Measurements from ENCODE around the gene PI4KA.

The PI4KA gene

DNA sequence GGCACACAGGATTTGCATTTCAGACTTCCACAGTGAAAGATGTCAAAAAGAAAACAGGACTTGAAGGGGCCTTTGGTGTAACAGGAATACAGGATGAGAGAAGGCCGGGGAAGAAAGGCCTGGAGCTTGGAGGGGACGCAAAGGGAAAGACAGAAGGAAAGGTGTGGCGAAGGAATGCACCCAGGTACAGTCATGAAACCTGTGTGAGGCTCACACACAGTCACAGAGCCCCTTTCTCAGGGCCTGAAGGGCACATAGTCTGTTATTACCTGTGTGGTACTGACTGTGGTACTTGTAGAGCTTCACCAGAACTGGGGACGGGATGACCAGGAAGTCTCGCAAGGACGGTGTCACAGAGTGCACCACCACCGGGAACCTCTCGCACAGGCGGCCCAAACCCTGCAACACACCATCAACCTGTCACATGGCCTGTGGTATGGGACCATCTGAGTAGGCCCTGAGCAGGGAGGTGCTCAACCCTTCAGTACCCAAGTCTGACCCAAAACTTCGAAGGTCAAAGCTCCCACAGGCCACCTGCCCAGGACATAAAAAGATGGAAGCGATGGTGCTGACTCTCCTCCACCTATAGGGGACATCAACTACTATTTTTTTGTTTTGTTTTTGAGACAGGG, 55.6 kb downstream of the PI4KA start:
- no peak overlapping the region for H3K4me3 ChIP-seq (ENCODE audit: extremely low read depth, insufficient read depth, low read length, poor library complexity, severe bottlenecking)
- H3K27ac ChIP-seq (ENCODE audit: low read depth, low read length, severe bottlenecking): no peak overlapping the region
- H3K4me1 ChIP-seq (ENCODE audit: control insufficient read depth, insufficient read depth, low read length, poor library complexity, severe bottlenecking): peaks cover 7% of the 10 kb centered on the region
- peaks cover 64% of the 10 kb centered on the region for H3K36me3 ChIP-seq (ENCODE audit: control insufficient read depth, insufficient read depth, low read length)
- 93% methylated on average over 4 to 9 of the region's 11 CpGs for WGBS, 2 experiments (ENCODE audit: insufficient coverage in 2 of 2)
- H3K9me3 ChIP-seq (ENCODE audit: control insufficient read depth, low read length): no peaks in the 10 kb centered on the region

- Histone ChIP-seq H3K4me3 (ENCODE audit: extremely low read depth, insufficient read depth, low read length, poor library complexity, severe bottlenecking) (no peak overlapping the region), H3K9me3 (ENCODE audit: control insufficient read depth, low read length) (no peaks in the 10 kb centered on the region), H3K27ac (ENCODE audit: low read depth, low read length, severe bottlenecking) (no peak overlapping the region), H3K36me3 (ENCODE audit: control insufficient read depth, insufficient read depth, low read length) (peaks cover 68% of the 10 kb centered on the region), H3K4me1 (ENCODE audit: control insufficient read depth, insufficient read depth, low read length, poor library complexity, severe bottlenecking) (peaks cover 7% of the 10 kb centered on the region)
- 94 to 100% methylated on average over 1 to 2 of the region's 6 CpGs for WGBS, 2 experiments (ENCODE audit: insufficient coverage in 2 of 2)
Observed at GRCh38 chr22:20802452-20802851, 56.2 kb downstream of the PI4KA start.

DNA sequence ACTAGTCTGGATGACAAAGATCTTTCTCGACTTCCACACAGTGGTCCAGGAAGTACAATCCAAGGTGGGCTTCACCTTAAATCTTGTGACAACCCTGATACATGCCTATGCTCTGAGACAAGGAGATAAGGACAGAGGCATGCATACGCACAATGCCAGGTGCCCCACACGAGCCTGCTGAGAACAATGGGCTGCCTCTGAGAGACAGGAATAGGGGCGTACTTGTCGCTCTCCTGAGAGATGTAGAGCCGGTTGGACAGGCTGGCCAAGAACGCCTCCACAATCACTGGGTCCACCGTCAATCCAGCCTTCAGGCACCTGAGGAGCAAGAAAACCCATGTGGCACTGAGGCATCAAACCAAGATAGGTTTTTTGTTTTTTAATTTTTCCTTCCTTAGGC, 59.2 kb downstream of the PI4KA start:
- Histone ChIP-seq H3K4me1 (ENCODE audit: control insufficient read depth, insufficient read depth, low read length, poor library complexity, severe bottlenecking) (no peaks in the 10 kb centered on the region), H3K4me3 (ENCODE audit: extremely low read depth, insufficient read depth, low read length, poor library complexity, severe bottlenecking) (no peak overlapping the region), H3K36me3 (ENCODE audit: control insufficient read depth, insufficient read depth, low read length) (peaks cover 69% of the 10 kb centered on the region), H3K9me3 (ENCODE audit: control insufficient read depth, low read length) (no peaks in the 10 kb centered on the region), H3K27ac (ENCODE audit: low read depth, low read length, severe bottlenecking) (no peak overlapping the region)
- 96 to 98% methylated on average over 6 to 8 of the region's 8 CpGs for WGBS, 2 experiments (ENCODE audit: insufficient coverage in 2 of 2)

- Histone ChIP-seq H3K9me3 (ENCODE audit: control insufficient read depth, low read length) (no peaks in the 10 kb centered on the region), H3K4me1 (ENCODE audit: control insufficient read depth, insufficient read depth, low read length, poor library complexity, severe bottlenecking) (no peaks in the 10 kb centered on the region), H3K27ac (ENCODE audit: low read depth, low read length, severe bottlenecking) (no peak overlapping the region), H3K4me3 (ENCODE audit: extremely low read depth, insufficient read depth, low read length, poor library complexity, severe bottlenecking) (no peak overlapping the region), H3K36me3 (ENCODE audit: control insufficient read depth, insufficient read depth, low read length) (peaks cover 69% of the 10 kb centered on the region)
- 96 to 97% methylated on average over 8 to 9 of the region's 10 CpGs for WGBS, 2 experiments (ENCODE audit: insufficient coverage in 2 of 2)
Observed at GRCh38 chr22:20798974-20799373, 59.6 kb downstream of the PI4KA start.

GRCh38 chr22:20798218-20798617, 60.4 kb downstream of the PI4KA start:
- H3K27ac ChIP-seq (ENCODE audit: low read depth, low read length, severe bottlenecking): no peak overlapping the region
- H3K9me3 ChIP-seq (ENCODE audit: control insufficient read depth, low read length): no peaks in the 10 kb centered on the region
- WGBS, 2 experiments (ENCODE audit: insufficient coverage in 2 of 2): 96 to 100% methylated on average over 3 to 5 of the region's 5 CpGs
- no peak overlapping the region for H3K4me3 ChIP-seq (ENCODE audit: extremely low read depth, insufficient read depth, low read length, poor library complexity, severe bottlenecking)
- H3K4me1 ChIP-seq (ENCODE audit: control insufficient read depth, insufficient read depth, low read length, poor library complexity, severe bottlenecking): no peaks in the 10 kb centered on the region
- peaks cover 64% of the 10 kb centered on the region for H3K36me3 ChIP-seq (ENCODE audit: control insufficient read depth, insufficient read depth, low read length)

- Histone ChIP-seq H3K9me3 (ENCODE audit: control insufficient read depth, low read length) (no peaks in the 10 kb centered on the region), H3K27ac (ENCODE audit: low read depth, low read length, severe bottlenecking) (no peak overlapping the region), H3K36me3 (ENCODE audit: control insufficient read depth, insufficient read depth, low read length) (peaks cover 67% of the 10 kb centered on the region), H3K4me1 (ENCODE audit: control insufficient read depth, insufficient read depth, low read length, poor library complexity, severe bottlenecking) (no peaks in the 10 kb centered on the region), H3K4me3 (ENCODE audit: extremely low read depth, insufficient read depth, low read length, poor library complexity, severe bottlenecking) (no peak overlapping the region)
- WGBS, 2 experiments (ENCODE audit: insufficient coverage in 2 of 2): 95 to 99% methylated on average over 8 of the region's 8 CpGs
Observed at GRCh38 chr22:20796731-20797130, 61.9 kb downstream of the PI4KA start.

- WGBS, 2 experiments (ENCODE audit: insufficient coverage in 2 of 2): 89% methylated on average over 6 to 7 of the region's 7 CpGs
- no peaks in the 10 kb centered on the region for H3K4me1 ChIP-seq (ENCODE audit: control insufficient read depth, insufficient read depth, low read length, poor library complexity, severe bottlenecking)
- no peaks in the 10 kb centered on the region for H3K9me3 ChIP-seq (ENCODE audit: control insufficient read depth, low read length)
- no peak overlapping the region for H3K4me3 ChIP-seq (ENCODE audit: extremely low read depth, insufficient read depth, low read length, poor library complexity, severe bottlenecking)
- peaks cover 69% of the 10 kb centered on the region for H3K36me3 ChIP-seq (ENCODE audit: control insufficient read depth, insufficient read depth, low read length)
- no peak overlapping the region for H3K27ac ChIP-seq (ENCODE audit: low read depth, low read length, severe bottlenecking)
Observed at GRCh38 chr22:20794650-20795413, 63.8 kb downstream of the PI4KA start.

GRCh38 chr22:20793748-20794649, 64.6 kb downstream of the PI4KA start:
- peaks cover 62% of the 10 kb centered on the region for H3K36me3 ChIP-seq (ENCODE audit: control insufficient read depth, insufficient read depth, low read length)

GRCh38 chr22:20792966-20793728, 65.5 kb downstream of the PI4KA start:
- Histone ChIP-seq H3K36me3 (ENCODE audit: control insufficient read depth, insufficient read depth, low read length) (peaks cover 61% of the 10 kb centered on the region), H3K27ac (ENCODE audit: low read depth, low read length, severe bottlenecking) (no peak overlapping the region), H3K4me3 (ENCODE audit: extremely low read depth, insufficient read depth, low read length, poor library complexity, severe bottlenecking) (no peak overlapping the region), H3K9me3 (ENCODE audit: control insufficient read depth, low read length) (no peaks in the 10 kb centered on the region), H3K4me1 (ENCODE audit: control insufficient read depth, insufficient read depth, low read length, poor library complexity, severe bottlenecking) (no peaks in the 10 kb centered on the region)
- WGBS, 2 experiments (ENCODE audit: insufficient coverage in 2 of 2): 100% methylated on average over 1 to 2 of the region's 3 CpGs

More at GRCh38 chr22:20793748-20794649, 64.6 kb downstream of the PI4KA start:
- no peak overlapping the region for H3K27ac ChIP-seq (ENCODE audit: low read depth, low read length, severe bottlenecking)
- H3K4me1 ChIP-seq (ENCODE audit: control insufficient read depth, insufficient read depth, low read length, poor library complexity, severe bottlenecking): no peaks in the 10 kb centered on the region
- WGBS, 2 experiments (ENCODE audit: insufficient coverage in 2 of 2): 95 to 96% methylated on average over 11 to 12 of the region's 13 CpGs
- H3K4me3 ChIP-seq (ENCODE audit: extremely low read depth, insufficient read depth, low read length, poor library complexity, severe bottlenecking): no peak overlapping the region
- no peaks in the 10 kb centered on the region for H3K9me3 ChIP-seq (ENCODE audit: control insufficient read depth, low read length)

Measured in mesodermal cell (in vitro differentiated cells).